NCI-H1930 (cell line): ENCODE results near the gene DPH7.
A peak's percentile ranks its signal among the peaks of the same experiment; 100 is the strongest.
"Not testable (repeated sequence)": the region's sequence is repeated elsewhere in the genome, so short reads cannot be mapped to it uniquely, and the experiment has no call there.

ENCODE experiments used
- DNase-seq, 2 experiments: peaks; one replicate each; lab custom pipeline; 2025; lab: John Stamatoyannopoulos, UW

Gene DPH7

DNA sequence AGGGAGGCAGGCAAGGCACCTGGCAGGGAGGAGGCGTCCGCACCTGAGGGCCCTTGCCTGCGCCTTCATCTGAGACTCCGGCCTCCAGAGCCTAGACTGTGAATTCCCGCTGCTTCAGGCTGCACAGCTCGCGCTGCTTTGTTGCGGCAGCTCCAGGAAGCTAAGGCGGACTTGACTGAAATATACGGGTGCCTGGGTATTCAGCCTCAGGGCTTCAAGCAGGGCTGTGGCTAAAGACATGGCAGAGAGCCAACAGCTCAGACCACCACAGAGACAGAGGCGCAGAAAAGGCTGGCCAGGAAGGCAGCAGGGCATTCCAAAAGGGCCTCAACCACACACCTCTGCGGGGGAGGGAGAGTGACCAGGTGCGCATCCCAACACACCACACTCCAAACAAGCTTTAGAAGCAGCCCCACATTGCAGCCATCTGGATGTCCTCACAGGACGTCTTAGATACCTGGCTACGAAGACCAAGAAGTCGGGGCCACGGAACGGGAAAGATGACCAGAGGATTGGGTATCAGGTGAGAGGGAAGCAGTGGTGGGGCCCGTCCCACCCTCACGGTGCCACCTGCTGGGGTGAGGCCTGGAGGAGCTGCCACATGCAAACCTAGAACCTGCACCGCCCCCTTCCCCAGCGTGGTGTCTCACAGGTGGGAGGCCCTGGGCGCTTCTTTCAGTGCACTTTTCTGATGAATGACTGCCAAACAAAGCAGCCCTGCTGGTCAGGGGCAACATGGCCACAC lies 1.7 kb upstream of the DPH7 start:
- DNase-seq, result no peak

DNA sequence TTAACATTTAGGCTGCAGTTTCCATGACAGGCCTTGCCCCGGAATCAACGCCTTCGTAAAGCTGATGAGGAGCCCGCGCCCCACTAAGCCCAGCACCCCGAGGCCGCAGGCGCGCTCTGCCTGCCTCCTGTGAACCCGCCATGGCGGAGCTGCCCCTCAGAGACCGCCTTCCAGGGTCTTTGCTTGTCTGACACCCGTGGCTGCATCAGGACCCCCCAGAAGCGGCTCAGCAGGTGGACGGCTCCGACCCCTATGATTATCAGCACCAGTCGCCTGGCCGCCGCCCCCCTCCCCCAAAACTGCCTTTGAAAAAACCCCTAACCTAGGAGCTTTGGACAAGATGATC lies 507 bp upstream of the DPH7 start:
- no peak for DNase-seq

DNA sequence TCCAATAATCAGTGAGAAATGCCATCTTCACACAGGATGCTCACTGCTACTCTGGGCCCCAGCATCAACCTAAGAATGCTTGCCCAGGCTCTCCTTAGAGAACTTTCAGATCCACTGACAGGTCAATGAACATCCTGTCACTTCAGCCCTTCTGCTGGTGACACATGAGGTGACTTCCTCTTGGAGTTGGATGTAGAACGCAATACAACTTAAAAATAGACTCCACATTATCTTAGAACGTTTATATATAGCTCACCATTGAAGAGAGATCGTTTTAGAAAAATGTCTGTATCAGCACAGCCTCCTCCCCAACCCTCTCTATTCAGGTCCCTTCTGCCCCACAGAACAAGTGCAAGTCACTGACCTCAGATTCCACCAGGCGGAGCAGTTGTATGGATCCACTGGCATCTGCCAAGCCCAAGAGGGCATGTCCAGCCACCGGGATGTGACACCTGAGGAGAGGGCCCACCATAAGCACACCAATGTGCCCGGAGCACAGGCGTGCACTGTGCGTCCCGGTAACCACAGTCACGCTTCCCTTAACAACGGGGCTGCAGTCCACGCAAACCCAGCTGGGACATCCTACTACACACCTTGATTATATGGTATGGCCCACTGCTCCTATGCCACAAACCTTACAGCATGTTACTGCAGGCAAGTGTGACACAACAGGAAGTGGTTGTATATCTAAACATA lies 2.9 kb downstream of the DPH7 start:
- DNase-seq, result no peak

DNA sequence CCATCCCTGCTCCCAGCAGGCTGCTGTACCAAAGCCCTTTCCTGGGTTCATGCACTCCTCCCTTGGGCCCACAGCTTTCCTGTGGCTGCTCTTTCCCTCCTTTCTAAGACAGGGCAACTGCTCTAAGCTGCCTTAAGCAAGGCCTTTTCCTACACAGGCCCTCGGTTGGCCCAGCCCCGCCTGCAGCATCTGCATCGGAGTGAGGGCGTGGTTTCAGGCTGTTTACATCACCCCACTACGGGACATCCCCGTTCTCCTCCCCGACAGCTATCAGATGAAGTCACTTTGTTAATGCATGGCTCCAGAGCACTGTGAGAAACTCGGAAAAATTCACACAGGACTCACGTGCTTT lies 3.4 kb downstream of the DPH7 start:
- no peak for DNase-seq

DNA sequence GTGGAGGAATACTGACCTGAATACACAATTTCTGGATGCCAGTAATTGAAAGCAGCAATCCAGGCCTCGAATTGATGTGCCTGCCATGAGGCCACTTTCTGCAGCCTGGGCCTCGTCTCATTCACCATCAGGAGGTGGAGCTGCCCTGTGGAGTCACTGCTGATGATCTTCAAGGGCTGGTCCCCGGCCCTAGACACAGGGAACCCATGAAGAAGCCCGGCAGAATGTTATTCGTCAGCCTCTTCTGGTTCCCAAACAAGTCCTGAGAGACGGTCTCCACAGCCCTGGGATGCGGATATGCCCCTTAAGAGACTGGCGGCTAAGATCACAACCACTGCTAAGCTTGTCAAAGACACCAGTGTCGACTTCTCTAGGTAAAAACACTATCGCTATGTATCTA lies 4.5 kb downstream of the DPH7 start:
- no peak for DNase-seq

DNA sequence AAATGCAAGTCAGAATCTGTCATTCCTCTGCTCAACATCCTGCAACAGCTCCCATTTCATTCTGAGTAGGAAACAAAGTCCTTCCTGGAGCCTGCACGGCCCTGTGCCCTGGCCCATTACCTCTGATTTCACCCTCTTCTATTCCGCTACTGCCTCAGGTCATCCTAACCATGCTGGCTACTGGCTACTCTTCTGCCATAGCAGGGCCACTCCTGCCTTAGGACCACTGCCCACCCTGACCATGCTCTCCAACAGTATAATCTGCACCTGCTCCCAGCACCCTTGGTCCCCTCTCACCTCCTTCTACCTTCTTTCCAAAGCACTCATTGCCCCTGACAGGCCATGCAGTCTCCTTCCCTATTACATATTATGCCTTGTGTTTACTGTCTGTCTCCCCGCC lies 8.2 kb downstream of the DPH7 start:
- DNase-seq, result no peak

DNA sequence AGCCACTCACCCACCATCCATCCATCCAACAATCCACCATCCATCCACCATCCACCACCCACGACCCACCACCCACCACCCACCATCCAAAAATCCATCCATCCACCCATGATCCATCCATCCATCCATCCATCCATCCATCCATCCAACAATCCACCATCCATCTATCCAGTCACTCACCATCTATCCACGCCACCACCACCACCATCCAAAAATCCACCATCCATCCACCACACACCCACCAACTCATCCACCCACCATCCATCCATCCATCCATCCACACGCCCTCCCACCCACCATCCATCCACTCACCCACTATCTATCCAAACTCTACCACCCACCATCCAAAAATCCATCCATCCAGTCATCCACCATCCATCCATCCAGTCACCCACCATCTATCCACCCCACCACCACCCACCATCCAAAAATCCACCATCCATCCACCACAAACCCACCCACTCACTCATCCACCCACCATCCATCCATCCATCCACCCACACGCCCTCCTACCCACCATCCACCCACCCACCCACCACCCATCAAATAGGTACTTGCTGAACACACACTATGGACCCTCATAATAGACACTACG lies 9.0 kb downstream of the DPH7 start:
- DNase-seq, result no peak

DNA sequence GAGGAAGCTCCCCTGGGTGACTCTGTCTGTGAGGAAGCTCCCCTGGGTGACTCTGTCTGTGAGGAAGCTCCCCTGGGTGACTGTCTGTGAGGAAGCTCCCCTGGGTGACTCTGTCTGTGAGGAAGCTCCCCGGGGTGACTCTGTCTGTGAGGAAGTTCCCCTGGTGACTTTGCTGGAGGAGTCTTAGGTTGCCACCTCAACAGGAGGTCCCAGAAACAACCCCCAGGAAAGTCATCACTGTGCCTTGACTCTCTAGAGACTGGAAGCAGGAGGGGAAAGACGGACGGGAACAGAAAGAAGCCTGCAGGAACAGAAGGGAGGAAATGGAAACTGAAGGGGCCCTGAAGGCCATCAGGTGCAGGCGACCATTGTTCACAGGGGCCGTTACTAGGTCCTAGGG lies 10.3 kb downstream of the DPH7 start:
- not testable (repeated sequence) for DNase-seq

DNA sequence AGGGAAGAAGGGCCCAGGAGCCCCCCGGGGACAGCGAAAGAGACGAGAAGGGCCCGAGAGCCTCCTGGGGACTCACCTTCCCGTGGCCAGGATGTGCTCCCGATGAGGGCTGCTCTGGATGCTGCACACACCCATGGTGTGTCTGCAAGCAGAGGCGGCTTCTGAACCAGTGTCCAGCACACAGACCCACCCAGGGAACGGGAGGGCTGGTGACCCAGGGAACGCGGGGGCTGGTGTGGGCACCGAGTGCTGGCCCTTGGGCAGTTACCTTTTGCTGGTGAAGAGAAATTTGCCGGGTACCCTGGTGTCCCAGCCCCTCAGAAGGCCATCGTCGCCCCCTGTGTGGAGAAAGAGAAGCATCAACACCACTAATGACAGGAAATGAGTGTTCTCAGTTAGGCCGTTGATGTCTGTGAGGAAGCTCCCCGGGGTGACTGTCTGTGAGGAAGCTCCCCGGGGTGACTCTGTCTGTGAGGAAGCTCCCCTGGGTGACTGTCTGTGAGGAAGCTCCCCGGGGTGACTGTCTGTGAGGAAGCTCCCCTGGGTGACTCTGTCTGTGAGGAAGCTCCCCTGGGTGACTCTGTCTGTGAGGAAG lies 13.8 kb downstream of the DPH7 start:
- no peak for DNase-seq

DNA sequence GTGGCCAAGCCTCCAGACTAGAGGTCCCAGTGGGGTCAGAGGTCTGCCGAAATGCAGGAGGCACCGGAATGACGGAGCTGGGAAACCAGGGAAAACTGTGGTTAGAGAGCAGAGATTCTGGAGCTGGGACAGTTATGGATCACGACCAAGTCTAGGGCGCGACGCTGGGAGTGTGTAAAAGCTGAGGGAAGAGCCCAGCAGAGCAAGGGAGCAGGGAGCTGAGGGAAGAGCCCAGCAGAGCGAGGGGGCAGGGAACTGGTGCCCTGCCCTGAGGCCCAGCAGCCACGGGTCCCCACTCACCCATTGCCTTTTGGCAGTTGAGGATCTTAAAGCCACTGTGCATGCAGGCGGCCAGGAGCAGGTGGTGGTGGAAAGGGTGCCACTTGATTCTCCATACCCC lies 14.6 kb downstream of the DPH7 start:
- DNase-seq, result no peak

DNA sequence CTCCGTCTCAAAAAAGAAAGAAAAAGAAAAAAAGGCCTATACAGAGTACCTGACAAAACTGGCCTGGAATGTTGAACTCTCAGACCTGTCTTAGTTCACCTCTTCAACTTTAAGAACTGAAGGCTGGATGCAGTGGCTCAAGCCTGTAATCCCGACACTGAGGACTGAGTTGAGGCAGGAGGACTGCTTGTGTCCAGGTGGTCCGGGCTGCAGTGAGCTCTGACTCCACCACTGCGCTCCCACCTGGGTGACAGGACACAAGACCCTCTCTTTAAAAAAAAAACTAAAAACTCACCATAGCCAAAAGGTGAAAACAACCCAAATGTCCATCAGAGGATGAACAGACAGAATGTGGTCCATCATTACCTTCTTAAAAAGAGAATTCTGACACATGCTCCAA lies 20.6 kb downstream of the DPH7 start:
- no peak for DNase-seq

DNA sequence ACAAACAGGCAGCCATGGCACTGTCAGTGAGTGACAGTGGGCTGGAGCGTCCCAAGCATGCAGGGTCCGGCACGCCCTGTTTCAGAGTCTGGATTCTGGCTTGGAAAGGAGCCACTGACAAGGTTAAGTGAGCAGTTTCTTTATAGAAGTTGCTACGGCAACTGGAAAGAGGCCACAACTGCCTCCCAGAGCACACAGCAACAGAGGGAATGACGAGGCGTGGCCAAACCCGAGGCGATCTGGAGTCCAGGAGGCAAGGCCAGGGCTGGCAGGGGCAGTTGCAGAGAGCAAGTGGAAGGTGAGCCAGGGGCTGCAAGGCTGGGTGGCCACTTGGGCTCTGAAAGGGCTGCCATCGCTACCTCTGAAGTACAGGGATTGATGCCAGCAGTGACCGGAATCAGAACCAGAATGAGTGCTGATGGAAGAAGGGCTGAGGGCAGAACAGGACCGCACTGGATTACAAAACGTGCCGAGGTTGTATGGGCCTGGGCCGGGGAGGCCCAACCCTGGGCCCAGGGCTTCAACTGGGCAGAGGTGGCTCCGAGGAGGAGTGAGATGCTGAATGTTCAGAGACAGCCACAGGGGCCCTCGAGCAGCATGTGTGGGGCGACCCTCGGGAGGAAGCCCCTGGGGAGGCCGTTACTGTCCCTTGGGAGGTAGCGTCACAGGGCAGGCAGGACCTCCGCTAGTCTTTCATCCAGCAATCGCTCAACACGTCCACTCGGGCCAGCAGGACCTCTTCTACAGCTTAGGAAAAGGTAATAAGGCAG lies 22.5 kb downstream of the DPH7 start:
- DNase-seq, result no peak

DNA sequence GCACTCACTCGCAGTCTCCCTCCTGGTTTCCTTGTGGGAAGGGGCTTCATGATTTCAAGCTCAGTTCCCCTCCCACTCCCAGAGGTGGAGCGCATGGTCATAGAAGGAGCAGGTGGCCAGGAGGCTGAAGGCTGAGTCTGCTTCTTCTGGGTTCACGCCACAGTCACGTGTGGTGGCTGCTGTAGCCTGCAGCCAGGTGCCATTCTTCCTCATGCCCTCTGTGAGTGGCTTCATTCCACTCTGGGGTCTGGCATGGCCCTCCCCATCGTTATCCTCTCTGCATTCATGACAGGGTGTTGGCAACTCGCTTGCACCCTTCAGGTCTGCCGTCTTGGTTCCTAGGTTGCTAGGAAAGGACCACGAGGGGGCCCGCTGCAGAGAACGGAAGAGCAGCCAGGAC lies 23.5 kb downstream of the DPH7 start:
- DNase-seq, result no peak

DNA sequence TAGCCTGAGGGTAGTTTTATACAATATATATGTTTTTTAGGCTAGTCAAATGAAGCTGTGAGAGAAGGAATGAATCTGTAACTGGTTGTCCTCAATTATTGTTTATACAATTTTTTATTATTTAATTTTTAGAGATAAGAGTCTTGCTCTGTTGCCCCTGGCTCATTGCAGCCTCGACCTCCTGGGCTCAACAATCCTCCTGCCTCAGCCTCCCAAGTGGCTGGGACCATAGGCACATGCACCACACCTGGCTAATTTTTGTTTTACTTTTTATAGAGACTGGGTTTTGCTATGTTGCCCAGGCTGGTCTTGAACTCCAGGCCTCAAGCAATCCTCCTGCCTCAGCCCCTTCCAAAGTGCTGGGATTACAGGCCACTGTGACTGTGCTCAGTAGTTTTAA lies 24.4 kb downstream of the DPH7 start:
- DNase-seq, result no peak

DNA sequence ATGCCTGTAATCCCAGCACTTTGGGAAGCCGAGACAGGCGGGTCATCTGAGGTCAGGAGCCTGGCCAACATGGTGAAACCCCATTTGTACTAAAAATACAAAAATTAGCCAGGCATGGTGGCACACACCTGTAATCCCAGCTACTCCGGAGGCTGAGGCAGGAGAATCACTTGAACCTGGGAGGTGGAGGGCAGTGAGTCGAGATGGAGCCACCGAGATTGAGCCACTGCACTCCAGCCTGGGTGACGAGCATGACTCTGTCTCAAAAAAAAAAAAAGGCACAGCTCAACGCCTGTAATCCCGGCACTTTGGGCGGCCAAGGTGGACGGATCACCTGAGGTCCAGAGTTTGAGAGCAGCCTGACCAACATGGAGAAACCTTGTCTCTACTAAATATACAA lies 25.1 kb downstream of the DPH7 start:
- not testable (repeated sequence) for DNase-seq

DNA sequence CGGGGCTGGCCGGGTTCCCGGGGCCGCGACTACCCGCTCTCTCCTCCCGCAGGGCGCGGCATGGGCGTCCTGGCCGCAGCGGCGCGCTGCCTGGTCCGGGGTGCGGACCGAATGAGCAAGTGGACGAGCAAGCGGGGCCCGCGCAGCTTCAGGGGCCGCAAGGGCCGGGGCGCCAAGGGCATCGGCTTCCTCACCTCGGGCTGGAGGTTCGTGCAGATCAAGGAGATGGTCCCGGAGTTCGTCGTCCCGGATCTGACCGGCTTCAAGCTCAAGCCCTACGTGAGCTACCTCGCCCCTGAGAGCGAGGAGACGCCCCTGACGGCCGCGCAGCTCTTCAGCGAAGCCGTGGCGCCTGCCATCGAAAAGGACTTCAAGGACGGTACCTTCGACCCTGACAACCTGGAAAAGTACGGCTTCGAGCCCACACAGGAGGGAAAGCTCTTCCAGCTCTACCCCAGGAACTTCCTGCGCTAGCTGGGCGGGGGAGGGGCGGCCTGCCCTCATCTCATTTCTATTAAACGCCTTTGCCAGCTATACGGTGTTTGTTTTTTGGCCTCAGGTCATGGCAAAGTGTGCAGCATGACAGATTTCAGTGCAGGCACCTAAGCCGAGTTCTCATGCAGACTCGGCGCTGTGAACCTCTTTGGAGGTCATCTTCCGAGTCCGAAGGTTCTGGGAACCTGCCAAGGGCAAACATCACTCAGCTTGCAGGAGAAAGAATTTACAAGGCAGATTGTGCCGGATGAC lies 26.5 kb downstream of the DPH7 start:
- DNase-seq, result no peak

DNA sequence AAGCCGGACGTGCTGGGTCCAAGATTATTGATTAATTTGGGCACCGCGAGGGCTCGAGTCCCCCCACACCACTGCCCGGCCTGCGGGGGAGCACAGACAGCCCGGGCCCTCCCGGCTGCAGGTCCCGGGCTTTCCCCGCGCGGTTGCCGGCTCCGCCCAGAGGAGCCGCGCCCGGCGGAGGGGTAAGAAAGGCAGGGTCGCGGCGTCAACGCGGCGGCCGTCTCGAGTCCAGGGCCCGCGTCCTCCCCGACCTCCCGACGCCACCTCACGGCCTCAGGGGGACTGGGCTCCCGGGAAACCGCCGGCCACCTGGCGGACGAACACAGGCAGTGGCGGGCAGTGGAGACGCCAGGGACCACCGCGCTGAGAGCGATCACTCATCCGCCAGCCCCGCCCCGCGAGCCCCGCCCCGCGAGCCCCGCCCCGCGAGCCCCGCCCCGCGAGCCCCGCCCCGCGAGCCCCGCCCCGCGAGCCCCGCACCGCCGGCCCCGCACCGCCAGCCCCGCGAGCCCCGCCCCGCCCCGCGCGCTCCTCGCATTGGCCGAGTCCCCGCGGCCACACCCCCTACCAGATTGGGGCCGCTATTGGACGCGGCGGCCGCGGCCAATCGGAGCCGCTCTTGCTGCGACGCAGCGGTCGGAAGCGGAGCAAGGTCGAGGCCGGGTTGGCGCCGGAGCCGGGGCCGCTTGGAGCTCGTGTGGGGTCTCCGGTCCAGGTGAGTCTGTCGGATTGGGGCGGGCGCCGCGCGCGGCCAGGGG lies 27.3 kb downstream of the DPH7 start, which contains the start of gene MRPL41:
TSS of gene MRPL41 (plus strand) at position 616 of the 758 bp plus-strand sequence. CDS start 203 bp downstream, outside the sequence.
- peak; percentile 94 for DNase-seq

DNA sequence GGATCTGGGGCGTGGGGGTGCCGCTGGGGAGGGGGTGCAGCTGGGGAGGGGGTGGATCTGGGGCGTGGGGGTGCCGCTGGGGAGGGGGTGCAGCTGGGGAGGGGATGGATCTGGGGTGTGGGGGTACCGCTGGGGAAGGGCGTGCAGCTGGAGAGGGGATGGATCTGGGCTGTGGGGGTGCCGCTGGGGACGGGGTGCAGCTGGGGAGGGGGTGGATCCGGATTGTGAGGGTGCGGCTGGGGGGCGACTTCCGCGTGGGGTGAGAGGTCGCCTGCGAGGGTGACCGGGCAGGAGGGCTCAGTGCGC lies 27.8 kb downstream of the DPH7 start:
- DNase-seq, result not testable (repeated sequence)

DNA sequence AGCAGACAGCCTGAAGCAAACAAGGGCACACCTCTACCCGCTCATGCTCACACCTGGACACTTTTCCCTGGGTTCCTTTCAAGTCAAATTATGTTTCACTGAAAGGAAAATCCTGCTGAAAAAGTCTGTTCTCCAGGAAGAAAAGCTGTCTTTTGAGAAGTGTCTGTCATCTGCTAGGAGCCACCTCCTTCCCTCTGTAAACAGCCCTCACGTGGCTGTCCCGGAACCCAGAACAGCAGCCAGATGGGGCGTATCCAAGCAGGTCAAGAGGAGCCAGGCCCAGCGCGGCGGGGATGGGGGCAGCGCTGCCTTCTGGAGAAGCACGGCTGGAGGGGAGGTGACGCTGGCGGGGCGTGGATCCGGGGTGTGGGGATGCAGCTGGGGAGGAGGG lies 28.5 kb downstream of the DPH7 start, which contains the start of gene PNPLA7:
TSS of gene PNPLA7 (minus strand) at position 172 of the 391 bp plus-strand sequence. CDS start 205 bp downstream, outside the sequence.
- DNase-seq, result peak; percentile 46 to 60

DNA sequence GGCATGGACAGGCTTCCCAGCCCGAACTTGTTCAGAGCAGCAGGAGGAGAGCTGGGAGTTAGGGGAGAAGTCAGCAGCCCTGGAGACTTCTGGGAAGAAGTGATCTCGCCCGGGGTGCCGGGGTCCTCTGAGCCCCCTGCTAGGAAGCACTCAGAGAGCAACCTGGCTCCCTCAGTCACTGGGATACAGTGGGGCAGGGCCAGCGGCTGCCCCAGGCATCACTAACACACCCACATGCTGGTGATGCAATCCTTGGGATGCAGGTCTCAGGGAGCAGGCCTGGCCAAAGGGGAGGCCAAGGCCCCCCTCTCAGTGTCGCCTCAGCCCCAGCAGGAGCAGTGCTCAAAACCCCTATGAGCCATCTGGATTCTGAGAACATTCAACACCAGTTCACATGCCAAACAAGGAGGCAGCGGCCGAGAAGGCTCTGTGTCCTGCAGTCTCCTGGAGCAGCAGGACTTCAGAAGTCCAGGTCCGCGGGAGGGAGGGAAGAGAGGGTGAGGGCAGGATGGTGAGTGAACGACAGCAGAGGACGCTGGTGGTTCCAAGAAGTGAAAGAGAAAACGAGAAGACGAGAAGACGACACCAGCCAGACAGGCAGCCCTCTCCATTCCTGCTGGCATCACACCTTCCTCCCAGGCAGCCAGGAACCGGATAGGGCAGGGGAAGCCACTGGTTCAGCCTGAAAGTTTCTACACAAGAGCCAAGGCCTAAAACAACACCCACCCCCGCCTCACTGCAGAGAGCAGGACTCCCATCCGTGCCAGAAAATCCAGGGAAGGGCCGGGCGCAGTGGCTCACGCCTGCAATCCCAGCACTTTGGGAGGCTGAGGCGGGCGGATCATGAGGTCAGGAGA lies 30.8 kb downstream of the DPH7 start:
- DNase-seq, result no peak
